IMR-90 (cell line): ENCODE data around the gene TRIO.
A peak's percentile ranks its signal among the peaks of the same experiment; 100 is the strongest.

Source experiments
- BHLHE40 ChIP-seq: fragments of 150-350 bp; IDR thresholded peaks from 2 replicates; pipeline ENCODE4 v1.6.1; 2016; ENCODE audit warnings: mild to moderate bottlenecking, low read depth, low read length
- CEBPB ChIP-seq: IDR thresholded peaks from 2 replicates; pipeline ENCODE4 v1.6.1; 2012; ENCODE audit warnings: low read depth, low read length, improper control_type of control experiment
- CTCF ChIP-seq: conservative IDR thresholded peaks from 2 replicates; pipeline ENCODE4 v1.5.1; 2012; ENCODE audit warnings: mild to moderate bottlenecking, low read depth, low read length, improper control_type of control experiment
- ELK1 ChIP-seq: fragments of 150-350 bp; IDR thresholded peaks from 2 replicates; pipeline ENCODE4 v1.6.1; 2016; ENCODE audit warnings: low read depth, mild to moderate bottlenecking, low read length, moderate library complexity, borderline replicate concordance
- FOS ChIP-seq: fragments of 150-350 bp; IDR thresholded peaks from 2 replicates; pipeline ENCODE4 v1.6.1; 2016; ENCODE audit warnings: low read depth, low read length
- MAZ ChIP-seq: IDR thresholded peaks from 2 replicates; pipeline ENCODE4 v1.6.1; 2012; ENCODE audit warnings: low read depth, mild to moderate bottlenecking, low read length, improper control_type of control experiment, moderate library complexity, borderline replicate concordance
- MXI1 ChIP-seq: IDR thresholded peaks from 2 replicates; pipeline ENCODE4 v1.6.1; 2012; ENCODE audit warnings: low read depth, mild to moderate bottlenecking, low read length, moderate library complexity, borderline replicate concordance
- NFE2L2 ChIP-seq: fragments of 150-350 bp; IDR thresholded peaks from 2 replicates; pipeline ENCODE4 v1.6.1; 2016; ENCODE audit warnings: low read depth, mild to moderate bottlenecking, low read length
- POLR2A ChIP-seq: IDR thresholded peaks from 2 replicates; pipeline ENCODE4 v1.6.1; 2012; ENCODE audit warnings: mild to moderate bottlenecking, low read depth, low read length
- RAD21 ChIP-seq: IDR thresholded peaks from 2 replicates; pipeline ENCODE4 v1.6.1; 2012; ENCODE audit warnings: low read length, improper control_type of control experiment
- RCOR1 ChIP-seq: IDR thresholded peaks from 2 replicates; pipeline ENCODE4 v1.6.1; 2012; ENCODE audit warnings: mild to moderate bottlenecking, low read length, improper control_type of control experiment; ENCODE audit not compliant: insufficient replicate concordance
- RFX5 ChIP-seq: IDR thresholded peaks from 2 replicates; pipeline ENCODE4 v1.8.0; 2012; ENCODE audit warnings: low read depth, mild to moderate bottlenecking, low read length, moderate library complexity
- SMC3 ChIP-seq: fragments of 150-350 bp; IDR thresholded peaks from 2 replicates; pipeline ENCODE4 v1.6.1; 2016; ENCODE audit warnings: low read depth, mild to moderate bottlenecking, antibody characterized with exemption, low read length, moderate library complexity
- USF2 ChIP-seq: fragments of 150-350 bp; IDR thresholded peaks from 2 replicates; pipeline ENCODE4 v1.6.1; 2017; ENCODE audit warnings: mild to moderate bottlenecking, antibody characterized with exemption, low read length, low read depth

GRCh38 chr5:14486486-14486885 is 343.3 kb downstream of the TRIO start:
- TF ChIP-seq BHLHE40 (0 out of 2 replicates have a peak, but pooled peaks have one; percentile 4), CTCF (no peak), SMC3 (no peak), MXI1 (no peak), POLR2A (no peak), RAD21 (no peak), CEBPB (no peak; the same call in 1 of the 2 replicates), USF2 (no peak), MAZ (no peak), RFX5 (no peak), ELK1 (no peak), RCOR1 (no peak), FOS (no peak), NFE2L2 (no peak)
